Cardiac muscle cell (in vitro differentiated cells and primary cell): Measurements from ENCODE around the gene JTB. TPM values are rescaled to one million over a fixed set of nuclear protein-coding genes. Genes with fewer than 3 reads are reported as not detected.

Source experiments
- DNase-seq, 2 donors: peaks; one replicate each; pipeline versions ENCODE4 v3.0.0 to v3.0.0-alpha.2; 2010 to 2017; ENCODE audit warnings: low read depth in 1 of 2, low spot score in 1 of 2
- H3K27ac ChIP-seq: fragments of 200-600 bp; sonication (generic); 2 replicates; pipeline ENCODE4 v1.5.1; 2016
- H3K27me3 ChIP-seq: fragments of 200-600 bp; sonication (generic); 2 replicates; pipeline ENCODE4 v1.6.0; 2016; ENCODE audit warnings: control low read depth
- H3K36me3 ChIP-seq: fragments of 200-600 bp; sonication (generic); 2 replicates; pipeline ENCODE4 v1.5.1; 2016; ENCODE audit warnings: control low read depth
- H3K4me1 ChIP-seq: fragments of 200-600 bp; sonication (generic); 2 replicates; pipeline ENCODE4 v1.8.1; 2017; ENCODE audit warnings: low read depth, mild to moderate bottlenecking, mixed run types
- H3K4me3 ChIP-seq: fragments of 200-600 bp; sonication (generic); 2 replicates; pipeline ENCODE4 v1.5.1; 2016; ENCODE audit warnings: mild to moderate bottlenecking
- H3K9me3 ChIP-seq: fragments of 200-600 bp; sonication (generic); 2 replicates; pipeline ENCODE4 v1.5.1; 2017; ENCODE audit warnings: low read depth, mild to moderate bottlenecking, control low read depth
- polyA plus RNA-seq: library from polyadenylated mRNA; unstranded; fragments of >200 nt; fragmentation: Nextera tagmentation; extraction: Ambion mirVana; gene quantifications from 2 replicates; pipeline ENCODE4 v1.2.1, GENCODE V29; 2016
- total RNA-seq: library from RNA; depleted of rRNA; stranded (reverse); fragments of >200 nt; gene quantifications from 2 replicates; pipeline ENCODE4 v1.2.3, GENCODE V29; 2016
- TF ChIP-seq, protein P1 (sequence below): IDR thresholded peaks from 2 replicates; pipeline ENCODE4 v1.5.1; 2012; ENCODE audit warnings: low read depth, mild to moderate bottlenecking, low read length

The JTB gene
- total and polyA plus RNA-seq, 2 experiments from 2014 or later, result 161 to 169 TPM

DNA sequence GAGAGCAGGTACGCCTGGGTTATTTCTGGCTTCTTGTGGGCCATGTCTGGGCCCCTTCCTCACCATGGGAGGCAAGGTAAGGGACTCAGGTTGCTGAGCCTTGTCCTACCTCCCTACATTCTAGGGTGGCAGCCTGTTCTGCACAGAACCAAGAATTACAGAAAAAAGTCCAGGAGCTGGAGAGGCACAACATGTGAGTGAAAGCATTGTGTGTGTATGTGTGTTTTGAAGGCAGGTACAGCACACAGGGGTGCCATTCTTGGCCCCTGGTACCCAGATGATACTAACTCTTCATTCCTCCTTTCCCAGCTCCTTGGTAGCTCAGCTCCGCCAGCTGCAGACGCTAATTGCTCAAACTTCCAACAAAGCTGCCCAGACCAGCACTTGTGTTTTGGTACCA lies 4.4 kb downstream of the JTB start:
- TF ChIP-seq, protein P1, sequence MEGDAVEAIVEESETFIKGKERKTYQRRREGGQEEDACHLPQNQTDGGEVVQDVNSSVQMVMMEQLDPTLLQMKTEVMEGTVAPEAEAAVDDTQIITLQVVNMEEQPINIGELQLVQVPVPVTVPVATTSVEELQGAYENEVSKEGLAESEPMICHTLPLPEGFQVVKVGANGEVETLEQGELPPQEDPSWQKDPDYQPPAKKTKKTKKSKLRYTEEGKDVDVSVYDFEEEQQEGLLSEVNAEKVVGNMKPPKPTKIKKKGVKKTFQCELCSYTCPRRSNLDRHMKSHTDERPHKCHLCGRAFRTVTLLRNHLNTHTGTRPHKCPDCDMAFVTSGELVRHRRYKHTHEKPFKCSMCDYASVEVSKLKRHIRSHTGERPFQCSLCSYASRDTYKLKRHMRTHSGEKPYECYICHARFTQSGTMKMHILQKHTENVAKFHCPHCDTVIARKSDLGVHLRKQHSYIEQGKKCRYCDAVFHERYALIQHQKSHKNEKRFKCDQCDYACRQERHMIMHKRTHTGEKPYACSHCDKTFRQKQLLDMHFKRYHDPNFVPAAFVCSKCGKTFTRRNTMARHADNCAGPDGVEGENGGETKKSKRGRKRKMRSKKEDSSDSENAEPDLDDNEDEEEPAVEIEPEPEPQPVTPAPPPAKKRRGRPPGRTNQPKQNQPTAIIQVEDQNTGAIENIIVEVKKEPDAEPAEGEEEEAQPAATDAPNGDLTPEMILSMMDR, result no peak
- Histone ChIP-seq H3K9me3 (no peaks in the 10 kb centered on the region), H3K4me3 (no peak overlapping the region), H3K27me3 (no peaks in the 10 kb centered on the region), H3K27ac (peak overlapping the region; percentile 13), H3K36me3 (peaks cover 19% of the 10 kb centered on the region), H3K4me1 (peaks cover 12% of the 10 kb centered on the region)
- no peak for DNase-seq

DNA sequence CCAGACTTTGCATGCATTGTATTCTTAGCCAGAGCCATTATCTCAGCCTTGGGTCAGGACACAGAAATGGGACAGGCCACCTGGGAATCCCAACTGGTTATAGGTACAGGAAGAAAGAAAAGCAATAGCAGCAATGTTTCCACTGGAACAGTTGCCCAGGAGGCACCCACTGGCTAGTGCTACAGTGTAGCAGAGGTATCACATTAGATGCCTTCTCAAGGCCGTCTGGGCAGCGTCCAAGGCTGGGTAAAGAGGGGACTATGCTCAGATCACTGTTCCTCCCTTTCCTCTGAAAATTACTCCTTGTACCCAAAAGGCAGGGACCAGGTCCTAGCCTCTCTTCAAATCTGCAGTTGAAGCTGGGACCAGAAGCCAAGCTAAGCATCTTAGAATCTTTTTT lies 7.1 kb downstream of the JTB start:
- no peak overlapping the region for H3K4me3 ChIP-seq
- peaks cover 8% of the 10 kb centered on the region for H3K4me1 ChIP-seq
- H3K27me3 ChIP-seq, result no peaks in the 10 kb centered on the region
- TF ChIP-seq, protein P1, result no peak
- no peak overlapping the region for H3K27ac ChIP-seq
- no peak for DNase-seq
- peaks cover 13% of the 10 kb centered on the region for H3K36me3 ChIP-seq
- no peaks in the 10 kb centered on the region for H3K9me3 ChIP-seq

- DNase-seq, result no peak
- peak overlapping the region; percentile 57 for H3K4me3 ChIP-seq
- TF ChIP-seq, protein P1, result no peak
- H3K4me1 ChIP-seq, result peaks cover 8% of the 10 kb centered on the region
- H3K9me3 ChIP-seq, result no peaks in the 10 kb centered on the region
- H3K36me3 ChIP-seq, result peaks cover 3% of the 10 kb centered on the region
- H3K27me3 ChIP-seq, result no peaks in the 10 kb centered on the region
- peak overlapping the region; percentile 92 for H3K27ac ChIP-seq
These were observed 8.5 kb downstream of the JTB start for GRCh38 chr1:153968972-153969371.

DNA sequence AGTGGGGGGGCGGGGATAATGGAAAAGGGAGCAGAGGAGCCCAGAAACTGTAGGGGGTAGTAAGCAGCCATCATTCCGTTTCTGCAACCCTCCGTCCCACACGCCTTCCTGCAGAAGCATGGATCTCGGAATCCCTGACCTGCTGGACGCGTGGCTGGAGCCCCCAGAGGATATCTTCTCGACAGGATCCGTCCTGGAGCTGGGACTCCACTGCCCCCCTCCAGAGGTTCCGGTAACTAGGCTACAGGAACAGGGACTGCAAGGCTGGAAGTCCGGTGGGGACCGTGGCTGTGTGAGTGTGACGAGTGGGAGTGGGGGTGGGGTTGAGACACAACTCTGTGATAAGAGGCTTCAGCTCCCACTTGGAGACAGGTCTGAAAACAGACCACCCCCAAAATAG lies 9.1 kb downstream of the JTB start:
- peaks cover 8% of the 10 kb centered on the region for H3K4me1 ChIP-seq
- H3K4me3 ChIP-seq, result peak overlapping the region; percentile 57
- no peaks in the 10 kb centered on the region for H3K36me3 ChIP-seq
- H3K9me3 ChIP-seq, result no peaks in the 10 kb centered on the region
- TF ChIP-seq, protein P1, result no peak
- peak overlapping the region; percentile 92 for H3K27ac ChIP-seq
- no peaks in the 10 kb centered on the region for H3K27me3 ChIP-seq
- DNase-seq, result no peak

DNA sequence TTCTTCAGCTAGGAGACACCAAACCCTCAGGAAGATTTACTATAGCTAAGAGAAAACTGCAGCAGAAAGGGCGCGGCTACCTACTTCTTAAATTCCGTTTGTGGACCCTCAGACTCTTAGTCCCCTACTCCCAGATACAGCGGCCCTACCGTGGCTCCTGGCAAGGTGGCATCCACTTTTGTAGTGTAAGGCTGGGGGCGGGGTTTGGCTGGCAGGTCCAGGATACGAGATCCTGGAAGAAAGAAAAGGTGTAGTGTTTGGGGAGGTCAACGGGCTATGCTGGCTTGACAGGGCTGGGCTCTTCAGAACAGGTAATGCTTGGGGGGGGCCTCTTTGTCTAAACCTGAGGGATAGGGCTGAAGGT lies 9.5 kb downstream of the JTB start:
- H3K9me3 ChIP-seq, result no peaks in the 10 kb centered on the region
- no peaks in the 10 kb centered on the region for H3K27me3 ChIP-seq
- TF ChIP-seq, protein P1, result no peak
- H3K27ac ChIP-seq, result peak overlapping the region; percentile 92
- peak overlapping the region; percentile 57 for H3K4me3 ChIP-seq
- no peak for DNase-seq
- no peaks in the 10 kb centered on the region for H3K36me3 ChIP-seq
- H3K4me1 ChIP-seq, result peaks cover 8% of the 10 kb centered on the region
